HG02623 (cell line): Measurements from ENCODE around the gene PIGV.
"Not testable (repeated sequence)": the region's sequence is repeated elsewhere in the genome, so short reads cannot be mapped to it uniquely, and the experiment has no call there.

Experiments
- ATAC-seq: cut with Tn5 transposase; IDR thresholded peaks from one replicate; pipeline ENCODE4 v1.9.1; 2021; ENCODE audit warnings: moderate library complexity; ENCODE audit not compliant: unreplicated experiment

Gene PIGV

DNA sequence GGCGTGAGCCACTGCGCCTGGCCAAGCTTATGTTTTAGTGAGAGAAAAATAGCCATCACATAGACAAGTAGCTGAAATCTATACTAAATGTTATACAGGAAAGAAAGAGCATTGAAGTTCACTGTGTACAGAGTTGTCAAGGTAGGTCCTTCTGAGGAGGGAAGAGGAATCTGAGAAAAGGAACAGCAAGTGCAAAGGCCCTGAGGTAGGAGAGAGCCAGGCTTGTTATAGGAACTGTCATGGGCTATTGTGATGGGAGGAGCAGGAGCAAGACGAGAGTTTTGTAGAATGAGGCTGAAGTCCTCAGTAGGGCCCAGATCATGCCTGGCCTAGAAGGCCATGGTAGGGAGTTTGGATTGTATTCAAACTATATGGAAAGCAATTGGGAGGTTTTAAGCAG, 43.3 kb downstream of the PIGV start:
- no peak for ATAC-seq

DNA sequence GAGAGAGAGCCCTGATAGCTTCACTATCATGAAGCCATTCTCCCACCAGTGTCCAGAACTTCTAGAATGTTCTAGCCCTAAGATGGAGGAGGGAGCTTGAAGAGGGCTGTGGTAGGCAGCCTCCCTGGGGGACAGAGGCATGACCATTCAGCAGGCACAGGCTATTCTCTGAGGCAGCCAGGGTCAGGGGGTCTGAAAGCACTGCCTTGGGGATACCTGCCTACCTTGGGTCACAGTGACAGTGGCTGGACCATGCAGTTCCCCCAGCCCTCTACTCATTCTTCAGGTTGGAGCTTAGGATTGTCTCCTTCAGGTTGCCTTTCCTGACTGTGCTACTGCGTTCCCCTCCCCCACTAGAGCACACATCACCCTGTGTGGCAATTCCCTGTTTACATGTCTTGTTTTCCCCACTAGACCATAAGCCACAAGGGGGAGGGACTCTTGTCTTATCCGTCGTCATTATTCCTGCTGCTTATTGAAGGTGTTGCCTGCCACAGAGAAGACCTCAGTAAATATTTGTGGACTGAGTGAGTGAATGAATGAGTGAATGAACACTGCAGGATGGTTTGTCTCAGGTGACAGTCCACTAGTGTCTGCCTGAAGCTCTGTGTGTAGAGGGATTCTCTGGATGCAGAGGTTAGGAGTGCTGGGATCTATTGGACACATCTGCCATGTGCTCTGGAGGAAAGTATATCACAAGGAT, 43.9 kb downstream of the PIGV start:
- ATAC-seq = no peak

DNA sequence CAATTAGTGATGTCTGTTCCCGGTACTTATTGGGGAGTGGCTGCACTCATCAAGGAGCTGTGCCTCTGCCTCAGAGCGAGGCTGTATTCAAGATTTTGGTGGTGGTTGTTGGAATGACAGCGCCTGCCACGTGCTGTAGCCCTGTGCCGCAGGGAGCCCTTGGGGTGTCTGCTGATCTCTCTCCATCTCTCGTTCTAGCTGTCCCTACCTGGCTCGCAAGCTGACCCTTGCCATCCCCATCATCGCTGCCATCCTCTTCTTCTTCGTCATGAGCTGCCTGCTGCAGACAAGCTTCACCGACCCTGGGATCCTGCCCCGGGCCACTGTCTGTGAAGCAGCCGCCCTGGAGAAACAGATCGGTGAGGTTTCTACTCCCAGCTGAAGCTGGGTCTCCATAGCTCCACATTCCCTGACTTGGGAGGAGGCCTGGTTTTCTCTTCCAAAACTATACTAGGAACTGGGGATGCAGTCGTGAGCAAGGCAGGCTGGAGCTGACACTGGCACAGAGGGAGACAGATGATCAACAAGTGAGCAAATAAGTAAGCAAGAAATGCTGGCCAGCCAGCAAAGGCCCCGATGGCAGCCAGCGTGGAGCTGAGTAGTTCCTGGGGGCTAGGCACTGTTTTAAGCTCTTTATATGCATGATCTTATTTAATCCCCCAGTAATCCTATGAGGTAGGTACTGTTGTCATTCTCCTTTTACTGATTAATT, 44.7 kb downstream of the PIGV start:
- no peak for ATAC-seq

DNA sequence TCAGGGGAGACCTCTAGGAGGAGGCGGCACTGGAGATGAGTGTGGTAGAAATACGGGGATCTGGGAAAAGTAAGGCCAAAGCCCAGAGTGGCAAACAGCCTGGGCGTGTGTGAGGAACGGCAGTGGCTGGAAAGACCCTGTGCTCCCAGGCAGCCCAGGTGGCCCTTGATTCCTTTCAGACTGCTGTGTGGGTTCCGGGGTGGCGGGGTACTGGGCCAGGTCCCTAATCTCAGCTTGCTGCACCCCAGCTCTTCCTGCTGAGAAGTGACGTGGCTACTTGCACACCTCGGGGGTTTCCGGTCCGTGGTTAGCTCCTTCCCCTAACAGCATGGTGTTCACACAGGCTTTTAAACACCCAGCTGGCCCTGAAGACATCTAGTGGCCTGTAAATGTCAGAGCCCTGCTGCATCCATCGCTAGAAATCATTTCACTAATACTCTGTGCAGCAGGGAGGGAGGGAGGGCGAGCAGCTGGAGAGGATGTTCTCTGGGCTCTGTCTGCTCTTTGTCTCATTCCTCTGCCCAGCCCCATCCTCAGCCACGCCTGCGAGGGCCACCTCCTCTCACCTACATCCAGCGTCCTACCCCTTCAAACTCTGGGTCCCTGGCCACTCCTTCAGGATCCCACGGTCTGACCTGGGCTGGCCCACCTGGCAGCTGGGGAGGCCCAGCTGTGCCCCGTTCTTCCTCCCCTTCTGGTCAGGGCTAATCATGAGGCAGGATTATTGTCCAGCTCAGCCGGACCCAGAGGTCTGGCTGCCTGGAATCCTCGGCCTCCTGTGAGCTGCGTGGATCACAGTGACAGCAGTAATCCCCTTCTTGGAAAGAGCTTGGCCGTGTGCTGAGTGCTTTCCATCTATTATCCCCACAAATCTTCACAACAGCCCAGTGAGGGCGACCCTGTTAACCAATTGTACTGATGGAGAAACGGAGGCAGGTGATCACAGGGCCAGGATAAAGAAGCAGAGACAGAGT, 46.0 kb downstream of the PIGV start:
- peak; percentile 69 for ATAC-seq

DNA sequence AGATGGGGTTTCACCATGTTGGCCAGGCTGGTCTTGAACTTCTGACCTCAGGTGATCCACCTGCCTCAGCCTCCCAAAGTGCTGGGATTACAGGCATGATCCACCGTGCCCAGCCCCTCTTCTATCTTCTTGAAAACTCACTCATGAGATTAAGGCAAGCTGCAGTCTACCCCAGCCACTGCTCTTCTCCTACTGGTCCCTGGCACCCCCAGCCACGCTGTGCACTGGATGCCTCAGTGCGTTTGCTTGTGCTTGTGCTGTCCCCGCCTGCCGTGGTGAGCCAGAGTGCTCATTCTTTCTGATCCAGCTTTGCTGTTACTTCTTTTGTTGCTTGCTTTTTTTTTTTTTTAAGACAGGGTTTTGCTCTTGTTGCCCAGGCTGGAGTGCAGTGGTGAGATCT, 49.9 kb downstream of the PIGV start:
- ATAC-seq = not testable (repeated sequence)

DNA sequence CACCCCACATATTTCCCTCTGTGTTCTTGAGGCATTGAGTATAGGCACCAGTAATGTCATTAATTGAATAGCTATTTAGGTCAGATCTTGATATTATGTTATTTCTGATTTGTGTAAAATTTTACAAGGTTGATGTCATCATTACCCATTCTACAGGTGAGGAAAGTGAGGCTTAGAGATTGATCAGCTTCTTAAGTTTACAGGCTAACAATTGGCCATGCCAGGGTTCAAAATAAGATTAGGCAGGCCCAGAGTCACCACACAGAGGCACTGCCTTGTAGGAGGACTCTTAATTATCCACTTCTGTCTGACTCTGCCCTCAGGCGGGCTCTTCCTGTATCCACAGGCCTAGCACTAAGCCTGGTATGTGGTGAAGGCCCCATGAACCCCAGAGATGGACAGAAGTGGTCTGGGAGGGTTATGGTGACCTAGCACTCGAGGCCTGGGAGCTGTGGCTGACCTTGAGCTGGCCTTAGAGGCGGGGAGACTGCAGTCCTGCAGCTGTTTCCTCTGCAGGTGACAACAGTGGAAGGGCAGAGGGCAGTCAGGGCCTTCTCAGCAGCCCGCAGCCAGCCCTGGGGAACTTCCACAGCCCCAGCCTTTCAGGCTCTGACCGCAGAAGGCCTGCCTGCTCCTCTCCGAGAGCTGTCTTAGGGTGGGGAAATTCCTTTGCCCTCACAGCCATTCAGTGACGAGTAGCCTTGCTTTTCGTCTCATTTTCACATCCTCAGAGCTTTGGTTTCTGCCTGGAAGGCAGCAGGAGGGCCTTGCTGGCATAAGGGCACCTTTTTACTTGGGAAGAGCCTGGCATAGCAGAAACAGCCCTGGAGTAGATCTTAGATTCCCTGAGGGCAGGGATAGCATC, 51.0 kb downstream of the PIGV start:
- peak; percentile 82 for ATAC-seq

DNA sequence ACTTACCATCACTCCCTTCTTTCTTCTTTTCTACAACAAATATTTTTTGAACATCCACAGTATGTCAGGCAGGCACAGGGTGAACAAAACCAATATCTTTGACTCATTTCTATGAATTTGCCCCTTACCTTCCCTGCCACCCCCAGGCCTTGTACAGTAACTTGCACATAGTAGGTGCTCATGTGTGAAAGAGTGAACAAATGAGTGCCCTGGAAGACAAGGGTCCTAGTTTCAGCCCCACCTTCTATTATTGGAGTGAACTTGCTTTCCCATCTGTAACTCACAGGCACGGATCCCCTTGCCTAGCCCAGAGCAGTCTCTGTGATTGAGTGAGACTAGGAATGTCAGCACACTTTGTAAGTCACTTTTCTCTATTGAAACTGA, 51.6 kb downstream of the PIGV start:
- ATAC-seq = peak; percentile 4

DNA sequence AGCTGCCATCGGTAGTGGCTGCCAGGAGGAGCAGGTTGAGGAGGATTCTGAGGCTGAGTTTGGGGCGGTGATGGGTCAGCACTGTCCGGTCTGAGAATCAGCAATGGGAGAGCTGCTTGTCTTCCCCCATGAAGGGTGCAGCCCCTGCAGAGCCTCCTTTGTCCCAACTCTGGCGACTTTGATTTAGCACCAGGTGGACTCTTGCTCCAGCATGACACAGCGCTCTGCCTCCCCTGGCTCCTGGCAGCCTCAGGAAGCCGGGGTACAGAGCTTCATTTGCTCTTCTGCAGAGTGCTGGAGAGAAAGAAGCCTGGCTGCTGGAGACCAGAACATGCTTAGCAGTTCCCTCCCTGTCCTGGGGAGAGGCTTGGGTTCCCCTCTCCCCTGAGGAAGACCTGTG, 52.0 kb downstream of the PIGV start:
- no peak for ATAC-seq

DNA sequence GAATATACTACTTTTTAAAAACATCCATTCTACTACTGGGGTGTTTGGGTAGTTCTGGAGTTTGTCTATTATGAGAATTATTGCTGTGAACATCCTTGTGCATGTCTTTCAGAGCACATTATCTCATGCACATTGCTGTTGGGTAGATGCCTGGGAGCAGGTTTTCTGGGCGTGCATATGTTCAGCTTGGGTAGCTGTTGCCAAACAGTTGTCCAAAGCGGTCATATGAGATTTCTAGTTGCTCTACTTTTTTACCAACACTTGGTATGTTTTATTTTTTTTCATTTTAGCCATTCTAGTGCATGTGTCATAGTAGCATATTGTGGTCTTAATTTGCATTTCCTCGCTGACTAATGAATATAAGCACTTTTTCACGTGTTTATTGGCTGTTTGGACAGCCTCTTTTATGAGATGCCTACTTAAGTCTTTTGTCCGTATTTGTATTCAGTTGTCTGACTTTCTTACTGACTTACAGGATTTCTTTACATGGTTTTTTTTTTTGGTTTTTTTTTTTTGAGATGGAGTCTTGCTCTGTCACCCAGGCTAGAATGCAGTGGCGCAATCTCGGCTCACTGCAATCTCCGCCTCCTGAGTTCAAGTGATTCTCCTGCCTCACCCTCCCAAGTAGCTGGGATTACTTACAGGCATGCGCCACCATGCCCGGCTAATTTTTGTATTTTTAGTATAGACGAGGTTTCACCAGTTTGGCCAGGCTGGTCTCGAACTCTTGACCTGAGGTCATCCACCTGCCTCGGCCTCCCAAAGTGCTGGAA, 56.9 kb downstream of the PIGV start:
- no peak for ATAC-seq

DNA sequence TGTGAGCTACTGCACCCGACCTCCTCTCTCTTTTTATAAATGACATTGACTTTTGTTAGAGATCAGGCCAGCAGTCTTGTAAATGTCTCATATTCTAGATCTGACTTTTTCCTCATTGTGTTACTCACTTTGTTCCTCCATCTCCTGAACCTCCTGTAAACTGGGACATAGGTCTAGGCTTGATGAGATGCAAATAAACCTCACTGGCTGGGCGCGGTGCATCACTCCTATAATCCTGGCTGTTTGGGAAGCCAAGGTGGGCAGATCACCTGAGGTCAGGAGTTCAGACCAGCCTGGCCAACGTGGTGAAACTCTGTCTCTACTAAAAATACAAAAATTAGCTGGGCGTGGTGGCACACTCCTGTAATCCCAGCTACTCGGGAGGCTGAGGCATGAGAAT, 60.1 kb downstream of the PIGV start:
- ATAC-seq = not testable (repeated sequence)
